IPS-18c (cell line): Measurements from ENCODE around the gene LONRF2.
"Not testable (repeated sequence)": the region's sequence is repeated elsewhere in the genome, so short reads cannot be mapped to it uniquely, and the experiment has no call there.

Experiments
- H3K4me3 ChIP-seq: 2 replicates; pipeline ENCODE4 v1.7.0; 2013; ENCODE audit warnings: low read depth, mild to moderate bottlenecking, low read length, moderate library complexity; ENCODE audit not compliant: insufficient read depth
- H3K9me3 ChIP-seq: one replicate; pipeline ENCODE4 v1.6.1; 2013; ENCODE audit warnings: mild to moderate bottlenecking, low read length, moderate library complexity; ENCODE audit not compliant: control insufficient read depth, insufficient read depth

Gene LONRF2

GRCh38 chr2:100248971-100249370 lies 73.3 kb downstream of the LONRF2 start:
- H3K9me3 ChIP-seq: no peaks in the 10 kb centered on the region
- no peak overlapping the region for H3K4me3 ChIP-seq

- not testable (repeated sequence) for H3K4me3 ChIP-seq
Measured at GRCh38 chr2:100248556-100248955, 73.7 kb downstream of the LONRF2 start.

GRCh38 chr2:100248044-100248330 lies 74.3 kb downstream of the LONRF2 start:
- Histone ChIP-seq H3K4me3 (no peak overlapping the region), H3K9me3 (no peaks in the 10 kb centered on the region)

More at GRCh38 chr2:100248556-100248955, 73.7 kb downstream of the LONRF2 start:
- H3K9me3 ChIP-seq: not testable (repeated sequence)

- no peaks in the 10 kb centered on the region for H3K9me3 ChIP-seq
Measured at GRCh38 chr2:100247256-100248043, 74.9 kb downstream of the LONRF2 start.

GRCh38 chr2:100246163-100247145 lies 75.8 kb downstream of the LONRF2 start:
- no peak overlapping the region for H3K4me3 ChIP-seq
- no peaks in the 10 kb centered on the region for H3K9me3 ChIP-seq

More at GRCh38 chr2:100247256-100248043, 74.9 kb downstream of the LONRF2 start:
- H3K4me3 ChIP-seq: no peak overlapping the region

- Histone ChIP-seq H3K9me3 (no peaks in the 10 kb centered on the region), H3K4me3 (no peak overlapping the region)
Measured at GRCh38 chr2:100245681-100246080, 76.6 kb downstream of the LONRF2 start.

- no peak overlapping the region for H3K4me3 ChIP-seq
Measured at GRCh38 chr2:100244881-100245605, 77.3 kb downstream of the LONRF2 start.

GRCh38 chr2:100243631-100244030 lies 78.7 kb downstream of the LONRF2 start:
- H3K4me3 ChIP-seq: no peak overlapping the region
- no peaks in the 10 kb centered on the region for H3K9me3 ChIP-seq

More at GRCh38 chr2:100244881-100245605, 77.3 kb downstream of the LONRF2 start:
- no peaks in the 10 kb centered on the region for H3K9me3 ChIP-seq

GRCh38 chr2:100242891-100243619 lies 79.2 kb downstream of the LONRF2 start:
- no peak overlapping the region for H3K4me3 ChIP-seq
- no peaks in the 10 kb centered on the region for H3K9me3 ChIP-seq

- H3K9me3 ChIP-seq: no peaks in the 10 kb centered on the region
- H3K4me3 ChIP-seq: no peak overlapping the region
Measured at GRCh38 chr2:100242476-100242875, 79.8 kb downstream of the LONRF2 start.

- H3K9me3 ChIP-seq: no peaks in the 10 kb centered on the region
- H3K4me3 ChIP-seq: no peak overlapping the region
Measured at GRCh38 chr2:100241236-100241635, 81.1 kb downstream of the LONRF2 start.

GRCh38 chr2:100240386-100240785 lies 81.9 kb downstream of the LONRF2 start:
- no peak overlapping the region for H3K4me3 ChIP-seq

GRCh38 chr2:100239486-100240210 lies 82.7 kb downstream of the LONRF2 start:
- no peaks in the 10 kb centered on the region for H3K9me3 ChIP-seq
- H3K4me3 ChIP-seq: no peak overlapping the region

More at GRCh38 chr2:100240386-100240785, 81.9 kb downstream of the LONRF2 start:
- no peaks in the 10 kb centered on the region for H3K9me3 ChIP-seq

GRCh38 chr2:100238471-100238870 lies 83.8 kb downstream of the LONRF2 start:
- H3K9me3 ChIP-seq: no peaks in the 10 kb centered on the region
- H3K4me3 ChIP-seq: no peak overlapping the region

GRCh38 chr2:100237770-100238169 lies 84.5 kb downstream of the LONRF2 start:
- Histone ChIP-seq H3K9me3 (no peaks in the 10 kb centered on the region), H3K4me3 (no peak overlapping the region)

GRCh38 chr2:100237163-100237562 lies 85.1 kb downstream of the LONRF2 start:
- Histone ChIP-seq H3K9me3 (no peaks in the 10 kb centered on the region), H3K4me3 (no peak overlapping the region)
